Neural cell (in vitro differentiated cells): ENCODE data around the gene KCNIP4. TPM values are rescaled to one million over a fixed set of nuclear protein-coding genes. Genes with fewer than 3 reads are reported as not detected.

Experiments used
- H2AFZ ChIP-seq: fragments of 200-600, 300-800 bp; sonication (generic), shearing (Covaris generic); 2 replicates; pipeline ENCODE4 v1.6.0; 2014; ENCODE audit warnings: low read depth, mild to moderate bottlenecking, antibody characterized with exemption, low read length, moderate library complexity
- H3F3A ChIP-seq: fragments of 200-600 bp; shearing (Covaris generic); 2 replicates; pipeline ENCODE4 v1.6.1; 2016; ENCODE audit warnings: mild to moderate bottlenecking, moderate library complexity, mixed read lengths, antibody characterized with exemption, low read length; ENCODE audit not compliant: insufficient read depth, poor library complexity, severe bottlenecking
- H3K27ac ChIP-seq: fragments of 200-600, 300-800 bp; sonication (generic), shearing (Covaris generic); 2 replicates; pipeline ENCODE4 v1.5.1; 2014; ENCODE audit warnings: mild to moderate bottlenecking, low read length, moderate library complexity
- H3K27me3 ChIP-seq: fragments of 300-800, 200-600 bp; sonication (generic), shearing (Covaris generic); 2 replicates; pipeline ENCODE4 v1.6.0; 2014; ENCODE audit warnings: mild to moderate bottlenecking, low read depth, low read length, moderate library complexity; ENCODE audit not compliant: insufficient read depth
- H3K36me3 ChIP-seq: fragments of 300-800, 200-600 bp; sonication (generic), shearing (Covaris generic); 2 replicates; pipeline ENCODE4 v1.5.1; 2014; ENCODE audit warnings: mild to moderate bottlenecking, antibody characterized with exemption, low read length, moderate library complexity; ENCODE audit not compliant: insufficient read depth
- H3K4me2 ChIP-seq: fragments of 300-800, 200-600 bp; sonication (generic), shearing (Covaris generic); 2 replicates; pipeline ENCODE4 v1.6.0; 2014; ENCODE audit warnings: mild to moderate bottlenecking, low read length
- H3K4me3 ChIP-seq: fragments of 300-800, 200-600 bp; sonication (generic), shearing (Covaris generic); 2 replicates; pipeline ENCODE4 v1.5.1; 2014; ENCODE audit warnings: mild to moderate bottlenecking, low read length, moderate library complexity
- H3K79me2 ChIP-seq: fragments of 200-600 bp; shearing (Covaris generic); replicated peaks from 2 replicates; pipeline ENCODE4 v1.6.0; 2014; ENCODE audit warnings: mild to moderate bottlenecking, low read length, moderate library complexity; ENCODE audit not compliant: insufficient read depth
- H3K9ac ChIP-seq: fragments of 300-800, 200-600 bp; sonication (generic), shearing (Covaris generic); 2 replicates; pipeline ENCODE4 v1.6.1; 2016; ENCODE audit warnings: mild to moderate bottlenecking, low read length, mixed read lengths
- H3K9me2 ChIP-seq: fragments of 200-600 bp; shearing (Covaris generic); 2 replicates; pipeline ENCODE4 v1.6.1; 2016; ENCODE audit warnings: mild to moderate bottlenecking, low read length, mixed read lengths; ENCODE audit not compliant: insufficient read depth
- H3K9me3 ChIP-seq: fragments of 200-600, 300-800 bp; sonication (generic), shearing (Covaris generic); 2 replicates; pipeline ENCODE4 v1.6.1; 2016; ENCODE audit warnings: mild to moderate bottlenecking, mixed run types, low read length, moderate library complexity, mixed read lengths
- H4K20me1 ChIP-seq: fragments of 200-600 bp; shearing (Covaris generic); 2 replicates; pipeline ENCODE4 v1.6.1; 2016; ENCODE audit warnings: mild to moderate bottlenecking, mixed run types; ENCODE audit not compliant: insufficient read depth
- EP300 ChIP-seq: fragments of 450-650 bp; conservative IDR thresholded peaks from 2 replicates; pipeline ENCODE4 v1.6.1; 2014; ENCODE audit warnings: antibody characterized with exemption, mild to moderate bottlenecking, moderate library complexity; ENCODE audit not compliant: poor library complexity, severe bottlenecking
- EZH2 ChIP-seq: fragments of 200-600, 300-800 bp; shearing (Covaris generic), sonication (generic); IDR thresholded peaks from 2 replicates; pipeline ENCODE4 v1.6.1; 2014; ENCODE audit warnings: antibody characterized with exemption, low read length, borderline replicate concordance, mild to moderate bottlenecking; ENCODE audit not compliant: insufficient read depth, poor library complexity, severe bottlenecking
- MXI1 ChIP-seq: fragments of 450-650 bp; conservative IDR thresholded peaks from 2 replicates; pipeline ENCODE4 v1.6.1; 2014; ENCODE audit warnings: antibody characterized with exemption, mild to moderate bottlenecking; ENCODE audit not compliant: poor library complexity, severe bottlenecking
- POLR2AphosphoS5 ChIP-seq: IDR thresholded peaks from 2 replicates; pipeline ENCODE4 v1.6.1; 2012
- RAD21 ChIP-seq: fragments of 450-650 bp; conservative IDR thresholded peaks from 2 replicates; pipeline ENCODE4 v1.6.1; 2014; ENCODE audit warnings: antibody characterized with exemption, mild to moderate bottlenecking, moderate library complexity
- SMC3 ChIP-seq: fragments of 450-650 bp; conservative IDR thresholded peaks from 2 replicates; pipeline ENCODE4 v1.6.1; 2014; ENCODE audit warnings: antibody characterized with exemption, mild to moderate bottlenecking, moderate library complexity; ENCODE audit not compliant: poor library complexity
- TAF1 ChIP-seq: IDR thresholded peaks from 2 replicates; pipeline ENCODE4 v1.6.1; 2012; ENCODE audit warnings: low read depth
- polyA plus RNA-seq: library from polyadenylated mRNA; depleted of rRNA; stranded (reverse); fragments of >200 nt; gene quantifications from 2 replicates; pipeline ENCODE4 v1.2.3, GENCODE V29; 2014
- TF ChIP-seq, protein P1 (sequence below): IDR thresholded peaks from 2 replicates; pipeline ENCODE4 v1.6.1; 2012; ENCODE audit warnings: borderline replicate concordance
- TF ChIP-seq, protein P2 (sequence below): fragments of 450-650 bp; IDR thresholded peaks from 2 replicates; pipeline ENCODE4 v1.5.1; 2014; ENCODE audit warnings: antibody characterized with exemption, mild to moderate bottlenecking, moderate library complexity; ENCODE audit not compliant: poor library complexity, severe bottlenecking

KCNIP4 gene
- polyA plus RNA-seq, 1 donor from 2014 or later = 22.8 TPM

DNA sequence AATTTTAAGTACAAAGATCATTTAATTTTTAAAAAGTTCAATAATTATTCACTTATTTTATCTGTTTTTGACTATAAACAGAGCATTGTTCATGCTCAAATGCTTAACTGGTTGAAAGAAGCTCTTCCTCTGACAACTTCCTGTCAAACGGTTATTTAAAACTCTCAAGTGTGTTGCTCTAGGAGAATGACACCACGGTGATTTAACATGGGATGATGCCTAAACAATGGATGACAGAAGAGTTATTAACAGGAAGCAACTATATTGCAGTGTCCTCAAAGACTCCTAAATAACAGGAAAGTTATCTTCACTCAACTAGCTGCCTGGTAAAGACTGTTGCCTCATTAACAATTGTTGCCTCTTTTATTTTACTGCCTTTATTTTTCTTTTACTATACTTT lies 738.7 kb downstream of the KCNIP4 start:
- H3K27me3 ChIP-seq = no peaks in the 10 kb centered on the region
- H3K9ac ChIP-seq = no peak overlapping the region
- H4K20me1 ChIP-seq = no peaks in the 10 kb centered on the region
- H3K36me3 ChIP-seq = no peaks in the 10 kb centered on the region
- no peak overlapping the region for H3K4me3 ChIP-seq
- no peaks in the 10 kb centered on the region for H3K9me3 ChIP-seq
- no peak overlapping the region for H3K27ac ChIP-seq
- no peak for TF ChIP-seq MXI1
- TF ChIP-seq EZH2 = no peak
- peak; percentile 51 for TF ChIP-seq POLR2AphosphoS5
- TF ChIP-seq, protein P1, sequence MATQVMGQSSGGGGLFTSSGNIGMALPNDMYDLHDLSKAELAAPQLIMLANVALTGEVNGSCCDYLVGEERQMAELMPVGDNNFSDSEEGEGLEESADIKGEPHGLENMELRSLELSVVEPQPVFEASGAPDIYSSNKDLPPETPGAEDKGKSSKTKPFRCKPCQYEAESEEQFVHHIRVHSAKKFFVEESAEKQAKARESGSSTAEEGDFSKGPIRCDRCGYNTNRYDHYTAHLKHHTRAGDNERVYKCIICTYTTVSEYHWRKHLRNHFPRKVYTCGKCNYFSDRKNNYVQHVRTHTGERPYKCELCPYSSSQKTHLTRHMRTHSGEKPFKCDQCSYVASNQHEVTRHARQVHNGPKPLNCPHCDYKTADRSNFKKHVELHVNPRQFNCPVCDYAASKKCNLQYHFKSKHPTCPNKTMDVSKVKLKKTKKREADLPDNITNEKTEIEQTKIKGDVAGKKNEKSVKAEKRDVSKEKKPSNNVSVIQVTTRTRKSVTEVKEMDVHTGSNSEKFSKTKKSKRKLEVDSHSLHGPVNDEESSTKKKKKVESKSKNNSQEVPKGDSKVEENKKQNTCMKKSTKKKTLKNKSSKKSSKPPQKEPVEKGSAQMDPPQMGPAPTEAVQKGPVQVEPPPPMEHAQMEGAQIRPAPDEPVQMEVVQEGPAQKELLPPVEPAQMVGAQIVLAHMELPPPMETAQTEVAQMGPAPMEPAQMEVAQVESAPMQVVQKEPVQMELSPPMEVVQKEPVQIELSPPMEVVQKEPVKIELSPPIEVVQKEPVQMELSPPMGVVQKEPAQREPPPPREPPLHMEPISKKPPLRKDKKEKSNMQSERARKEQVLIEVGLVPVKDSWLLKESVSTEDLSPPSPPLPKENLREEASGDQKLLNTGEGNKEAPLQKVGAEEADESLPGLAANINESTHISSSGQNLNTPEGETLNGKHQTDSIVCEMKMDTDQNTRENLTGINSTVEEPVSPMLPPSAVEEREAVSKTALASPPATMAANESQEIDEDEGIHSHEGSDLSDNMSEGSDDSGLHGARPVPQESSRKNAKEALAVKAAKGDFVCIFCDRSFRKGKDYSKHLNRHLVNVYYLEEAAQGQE = no peak
- no peak for TF ChIP-seq TAF1
- TF ChIP-seq SMC3 = no peak
- TF ChIP-seq EP300 = peak; percentile 74
- TF ChIP-seq, protein P2, sequence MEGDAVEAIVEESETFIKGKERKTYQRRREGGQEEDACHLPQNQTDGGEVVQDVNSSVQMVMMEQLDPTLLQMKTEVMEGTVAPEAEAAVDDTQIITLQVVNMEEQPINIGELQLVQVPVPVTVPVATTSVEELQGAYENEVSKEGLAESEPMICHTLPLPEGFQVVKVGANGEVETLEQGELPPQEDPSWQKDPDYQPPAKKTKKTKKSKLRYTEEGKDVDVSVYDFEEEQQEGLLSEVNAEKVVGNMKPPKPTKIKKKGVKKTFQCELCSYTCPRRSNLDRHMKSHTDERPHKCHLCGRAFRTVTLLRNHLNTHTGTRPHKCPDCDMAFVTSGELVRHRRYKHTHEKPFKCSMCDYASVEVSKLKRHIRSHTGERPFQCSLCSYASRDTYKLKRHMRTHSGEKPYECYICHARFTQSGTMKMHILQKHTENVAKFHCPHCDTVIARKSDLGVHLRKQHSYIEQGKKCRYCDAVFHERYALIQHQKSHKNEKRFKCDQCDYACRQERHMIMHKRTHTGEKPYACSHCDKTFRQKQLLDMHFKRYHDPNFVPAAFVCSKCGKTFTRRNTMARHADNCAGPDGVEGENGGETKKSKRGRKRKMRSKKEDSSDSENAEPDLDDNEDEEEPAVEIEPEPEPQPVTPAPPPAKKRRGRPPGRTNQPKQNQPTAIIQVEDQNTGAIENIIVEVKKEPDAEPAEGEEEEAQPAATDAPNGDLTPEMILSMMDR = no peak
- TF ChIP-seq RAD21 = no peak
- no peak overlapping the region for H2AFZ ChIP-seq
- H3K4me2 ChIP-seq = no peak overlapping the region
- no peaks in the 10 kb centered on the region for H3K9me2 ChIP-seq
- no peaks in the 10 kb centered on the region for H3F3A ChIP-seq
- H3K79me2 ChIP-seq = no peaks in the 10 kb centered on the region

DNA sequence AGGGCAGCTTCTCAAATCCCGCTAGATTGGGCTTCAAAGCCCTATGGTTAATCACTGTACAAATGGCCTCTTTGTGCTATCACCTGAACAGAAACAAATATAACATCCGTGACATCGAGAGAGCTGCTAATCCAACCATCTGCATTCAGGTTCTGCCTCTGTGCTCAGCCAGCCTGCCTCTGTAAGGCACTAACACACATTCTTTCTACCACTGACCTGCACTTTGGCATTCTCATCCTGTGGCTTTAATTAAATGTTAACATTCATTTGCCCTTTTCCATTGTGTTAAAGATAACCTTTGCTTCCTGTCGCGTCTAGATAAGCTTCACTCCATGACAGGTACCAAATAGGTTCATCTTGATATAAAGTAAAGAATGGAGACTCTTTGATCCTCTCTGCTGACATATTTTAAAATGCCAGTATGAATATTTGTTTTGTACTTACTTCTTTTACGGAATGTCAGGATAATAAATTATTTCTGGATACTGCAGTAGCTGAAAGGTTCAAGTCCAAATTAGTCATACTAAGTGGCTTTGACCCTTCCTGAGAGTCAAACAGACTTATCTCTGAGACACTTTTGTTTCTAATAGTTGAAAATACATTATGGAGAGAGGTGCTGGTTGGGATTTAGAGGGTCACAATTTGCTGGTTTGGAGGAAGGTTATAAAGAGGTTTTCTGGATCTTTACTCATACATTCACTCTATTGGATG lies 742.6 kb downstream of the KCNIP4 start:
- Histone ChIP-seq H3K27ac (no peak overlapping the region), H3K27me3 (no peaks in the 10 kb centered on the region), H2AFZ (no peak overlapping the region), H3K9ac (no peak overlapping the region), H4K20me1 (no peaks in the 10 kb centered on the region), H3F3A (no peaks in the 10 kb centered on the region), H3K36me3 (no peaks in the 10 kb centered on the region), H3K4me2 (no peak overlapping the region), H3K9me3 (no peaks in the 10 kb centered on the region), H3K9me2 (no peaks in the 10 kb centered on the region), H3K79me2 (no peaks in the 10 kb centered on the region), H3K4me3 (no peak overlapping the region)
- TF ChIP-seq, protein P2 = no peak
- TF ChIP-seq EP300 (no peak), POLR2AphosphoS5 (no peak), MXI1 (no peak), EZH2 (no peak), TAF1 (no peak), RAD21 (no peak), SMC3 (no peak)
- TF ChIP-seq, protein P1 = no peak
